NCI-H2196 treated with DMSO at 0.1 percent for 48 hours (cell line): ENCODE data around the gene ZNF689.
A peak's percentile ranks its signal among the peaks of the same experiment; 100 is the strongest.
"Not testable (repeated sequence)": the region's sequence is repeated elsewhere in the genome, so short reads cannot be mapped to it uniquely, and the experiment has no call there.

Experiments used
- DNase-seq: peaks from one replicate; lab custom pipeline; 2025; ENCODE audit not compliant: unreplicated experiment; lab: John Stamatoyannopoulos, UW

ZNF689 gene

GRCh38 chr16:30637139-30637538 is 26.9 kb upstream of the ZNF689 start:
- not testable (repeated sequence) for DNase-seq

- no peak for DNase-seq
Measured at GRCh38 chr16:30636599-30636998, 26.4 kb upstream of the ZNF689 start.

GRCh38 chr16:30633526-30633925 is 23.3 kb upstream of the ZNF689 start:
- no peak for DNase-seq

- not testable (repeated sequence) for DNase-seq
Measured at GRCh38 chr16:30632454-30632853, 22.3 kb upstream of the ZNF689 start.

- DNase-seq = peak; percentile 53
Measured at GRCh38 chr16:30628628-30629540, 18.7 kb upstream of the ZNF689 start.

- DNase-seq = no peak
Measured at GRCh38 chr16:30626236-30626635, 16.0 kb upstream of the ZNF689 start.

- no peak for DNase-seq
Measured at GRCh38 chr16:30623536-30624283, 13.5 kb upstream of the ZNF689 start.

- no peak for DNase-seq
Measured at GRCh38 chr16:30622455-30623032, 12.4 kb upstream of the ZNF689 start.

GRCh38 chr16:30621765-30622164 is 11.6 kb upstream of the ZNF689 start:
- DNase-seq = no peak

GRCh38 chr16:30620169-30620568 is 10.0 kb upstream of the ZNF689 start:
- DNase-seq = no peak

GRCh38 chr16:30619638-30620037 is 9.4 kb upstream of the ZNF689 start:
- no peak for DNase-seq

- no peak for DNase-seq
Measured at GRCh38 chr16:30619202-30619601, 9.0 kb upstream of the ZNF689 start.

- DNase-seq = no peak
Measured at GRCh38 chr16:30615358-30616091, 5.3 kb upstream of the ZNF689 start.

- DNase-seq = no peak
Measured at GRCh38 chr16:30609002-30609925, 925 bp downstream of the ZNF689 start.

- DNase-seq = no peak
Measured at GRCh38 chr16:30606004-30606403, 4.2 kb downstream of the ZNF689 start.

- DNase-seq = no peak
Measured at GRCh38 chr16:30605158-30605557, 5.0 kb downstream of the ZNF689 start.

- DNase-seq = no peak
Measured at GRCh38 chr16:30604316-30604947, 5.8 kb downstream of the ZNF689 start.

GRCh38 chr16:30603945-30604315 is 6.3 kb downstream of the ZNF689 start:
- no peak for DNase-seq

- no peak for DNase-seq
Measured at GRCh38 chr16:30602616-30603277, 7.4 kb downstream of the ZNF689 start.
